Heart right ventricle (tissue), 16 donors: ENCODE measurements around the gene FANCE. TPM values are rescaled to one million over a fixed set of nuclear protein-coding genes. Genes with fewer than 3 reads are reported as not detected.

ENCODE experiments used
- ATAC-seq, 8 donors: fragments of 200-7000 bp; cut with Tn5 transposase; one replicate each; pipeline ENCODE4 v1.9.1; 2020; ENCODE audit warnings: mild to moderate bottlenecking in 8 of 8, moderate library complexity in 8 of 8, moderate number of reproducible peaks in 1 of 8
- DNase-seq, 2 donors: peaks; one replicate each; pipeline ENCODE4 v3.0.0-alpha.2; 2020
- H3K27ac ChIP-seq, 10 donors: fragments of 200-600 bp; sonication (generic) in 2 of 10; one replicate each; pipeline versions ENCODE4 v1.5.0 to v1.8.0; 2020 to 2022; ENCODE audit warnings: mild to moderate bottlenecking in 3 of 10
- H3K27me3 ChIP-seq, 7 donors: fragments of 200-600 bp; one replicate each; pipeline ENCODE4 v1.8.0; 2021 to 2022; ENCODE audit warnings: mild to moderate bottlenecking in 2 of 7
- H3K36me3 ChIP-seq, 9 donors: fragments of 200-600 bp; sonication (generic) in 1 of 9; one replicate each; pipeline versions ENCODE4 v1.5.0 to v1.8.0; 2020 to 2022; ENCODE audit warnings: mild to moderate bottlenecking in 2 of 9
- H3K4me1 ChIP-seq, 9 donors: fragments of 200-600 bp; sonication (generic) in 1 of 9; one replicate each; pipeline versions ENCODE4 v1.5.0 to v1.8.0; 2020 to 2022; ENCODE audit warnings: mild to moderate bottlenecking in 4 of 9
- H3K4me3 ChIP-seq, 10 donors: fragments of 200-600 bp; sonication (generic) in 2 of 10; one replicate each; pipeline versions ENCODE4 v1.5.0 to v1.8.0; 2020 to 2022; ENCODE audit warnings: mild to moderate bottlenecking in 7 of 10, moderate library complexity in 2 of 10
- H3K9me3 ChIP-seq, 11 donors: fragments of 200-600 bp in 10 of 11; sonication (generic) in 2 of 11; one replicate each; pipeline versions ENCODE4 v1.5.0 to v1.8.0; 2013 to 2022; ENCODE audit warnings: mild to moderate bottlenecking in 2 of 11, control low read depth in 1 of 11, moderate library complexity in 1 of 11
- WGBS, 2 donors: extraction: QIAGEN DNeasy Blood & Tissue Kit; methylation state at CpG; one replicate each; pipeline ENCODE4 v1.1.7; 2013; ENCODE audit warnings: inconsistent platforms in 1 of 2; 5-methylcytosine and 5-hydroxymethylcytosine counted together
- intact Hi-C, 10 donors: fragments of 100-400 bp; cut with DNase I; formaldehyde crosslinking; loops; one replicate each; pipeline versions ENCODE4 v1.11.1 to v1.14.2; 2022
- polyA plus RNA-seq, 2 donors: library from polyadenylated mRNA; stranded (reverse); fragments of 200-250 nt; gene quantifications; one replicate each; pipeline ENCODE4 v1.2.3, GENCODE V29; 2013
- total RNA-seq, 10 donors: library from RNA; stranded (reverse); fragmentation: NEBNext Ultra II Directional in 3 of 10; extraction: Animal tissue kit (Norgen Biotek cat#: 25700) in 3 of 10; gene quantifications; one replicate each; pipeline versions ENCODE4 v1.2.1 to v1.2.4, GENCODE V29; 2021 to 2023
- TF ChIP-seq, protein P1 (sequence below), 9 donors: fragments of 200-600 bp; sonication (generic) in 2 of 9; IDR thresholded peaks; one replicate each; pipeline versions ENCODE4 v1.5.0 to v1.8.0; 2021 to 2022; ENCODE audit warnings: antibody characterized with exemption in 9 of 9, mild to moderate bottlenecking in 5 of 9, moderate library complexity in 1 of 9
- donor health status: Arrhythmogenic right ventricular cardiomyopathy.
- donor health status: ischemic (EF 13 %, LVEDD 7.1; RV severe dilation, severe dysfunction).
- donor health status: healthy with polysubstance abuse.
- donor health status: DM: no; HTN: yes; CAD: no.
- donor health status: DM: no; HTN: no; CAD: no.
- donor health status: ischemic (EF 25% LVEDD 6.9; RV normal size, moderate dysfunction).
- donor health status: ischemic (EF 25% LVEDD 5.7; RV mildly dilated, moderate dysfunction).
- donor health status: healthy.
- donor health status: DM: yes; HTN: yes; CAD: no.
- donor health status: Ischemic cardiomyopathy.
- donor health status: ischemic (EF 35%, LVEDD 5.7; RV mildly dilated, moderate dysfunction).
- donor health status: nonischemic (EF 11% LVEDD 7.7; RV severe dilation, severe dysfunction).
- donor health status: DM: yes; HTN: yes; CAD: no.
- donor health status: PGD.
- donor health status: ischemic (EF 29% LVEDD 5.4; RV normal size, mild dysfunction).
- donor health status: nonischemic (EF 23%, LVEDD 6.1; RV moderate dilation, normal function).

FANCE gene
- total and polyA plus RNA-seq, 12 donors: 1.5 to 5.3 (median 2.9) TPM

DNA sequence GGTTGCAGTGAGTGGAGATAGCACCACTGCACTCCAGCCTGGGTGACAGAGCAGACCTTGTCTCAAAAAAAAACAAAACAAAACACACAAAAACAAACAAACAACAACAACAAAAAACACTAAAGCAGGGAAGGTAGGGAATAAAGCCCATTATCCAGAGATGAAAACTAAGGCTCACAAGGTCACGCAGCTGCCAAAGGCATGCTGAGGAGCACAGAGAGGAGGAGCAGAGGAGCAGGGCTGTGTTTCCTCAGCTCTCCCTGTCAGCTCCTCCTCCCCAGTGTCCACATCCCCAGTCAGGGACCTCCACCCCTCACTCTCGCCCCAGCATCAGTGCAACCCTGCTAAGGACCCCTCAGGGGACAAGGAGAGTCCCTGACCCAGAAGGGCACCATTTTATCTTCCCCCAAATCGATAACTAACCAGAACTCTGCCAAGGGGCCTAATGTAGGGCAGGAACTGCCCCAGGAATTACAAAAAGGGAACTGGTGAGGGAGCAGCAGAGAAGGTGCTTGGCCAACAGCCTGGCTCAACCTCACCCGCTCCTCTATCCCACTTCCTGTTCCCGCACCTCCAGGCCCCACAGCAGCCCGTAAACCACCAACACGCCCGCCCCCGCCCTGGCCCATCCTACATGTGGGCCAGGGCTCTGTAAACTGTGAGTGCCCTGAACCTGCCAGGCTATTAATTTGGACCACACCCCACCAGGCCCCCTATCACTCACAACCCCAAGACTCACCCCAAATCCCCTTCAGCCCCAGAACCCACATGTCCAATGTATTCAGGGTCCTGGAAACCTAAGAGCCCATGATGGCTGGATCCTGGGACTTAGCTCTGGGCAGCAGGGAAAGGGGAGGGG, 35.7 kb downstream of the FANCE start:
- Histone ChIP-seq H3K9me3 (no peaks in the 10 kb centered on the region), H3K27ac (peak overlapping the region in 8 of 10 donors; percentile 36 to 97 (median 78)), H3K27me3 (peaks cover 0 to 31% (median 0%) of the 10 kb centered on the region in 7 donors), H3K4me3 (no peak overlapping the region), H3K4me1 (peaks cover 27 to 83% (median 66%) of the 10 kb centered on the region in 9 donors), H3K36me3 (peaks cover 0 to 18% (median 0%) of the 10 kb centered on the region in 9 donors)
- no peak for DNase-seq
- TF ChIP-seq, protein P1, sequence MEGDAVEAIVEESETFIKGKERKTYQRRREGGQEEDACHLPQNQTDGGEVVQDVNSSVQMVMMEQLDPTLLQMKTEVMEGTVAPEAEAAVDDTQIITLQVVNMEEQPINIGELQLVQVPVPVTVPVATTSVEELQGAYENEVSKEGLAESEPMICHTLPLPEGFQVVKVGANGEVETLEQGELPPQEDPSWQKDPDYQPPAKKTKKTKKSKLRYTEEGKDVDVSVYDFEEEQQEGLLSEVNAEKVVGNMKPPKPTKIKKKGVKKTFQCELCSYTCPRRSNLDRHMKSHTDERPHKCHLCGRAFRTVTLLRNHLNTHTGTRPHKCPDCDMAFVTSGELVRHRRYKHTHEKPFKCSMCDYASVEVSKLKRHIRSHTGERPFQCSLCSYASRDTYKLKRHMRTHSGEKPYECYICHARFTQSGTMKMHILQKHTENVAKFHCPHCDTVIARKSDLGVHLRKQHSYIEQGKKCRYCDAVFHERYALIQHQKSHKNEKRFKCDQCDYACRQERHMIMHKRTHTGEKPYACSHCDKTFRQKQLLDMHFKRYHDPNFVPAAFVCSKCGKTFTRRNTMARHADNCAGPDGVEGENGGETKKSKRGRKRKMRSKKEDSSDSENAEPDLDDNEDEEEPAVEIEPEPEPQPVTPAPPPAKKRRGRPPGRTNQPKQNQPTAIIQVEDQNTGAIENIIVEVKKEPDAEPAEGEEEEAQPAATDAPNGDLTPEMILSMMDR (IDR thresholded peaks at IDR 0.05): no peak
- intact Hi-C loops: no loop called here
- ATAC-seq: no peak
- WGBS, 2 donors: 47 to 55% methylated on average over 9 of the region's 9 CpGs

DNA sequence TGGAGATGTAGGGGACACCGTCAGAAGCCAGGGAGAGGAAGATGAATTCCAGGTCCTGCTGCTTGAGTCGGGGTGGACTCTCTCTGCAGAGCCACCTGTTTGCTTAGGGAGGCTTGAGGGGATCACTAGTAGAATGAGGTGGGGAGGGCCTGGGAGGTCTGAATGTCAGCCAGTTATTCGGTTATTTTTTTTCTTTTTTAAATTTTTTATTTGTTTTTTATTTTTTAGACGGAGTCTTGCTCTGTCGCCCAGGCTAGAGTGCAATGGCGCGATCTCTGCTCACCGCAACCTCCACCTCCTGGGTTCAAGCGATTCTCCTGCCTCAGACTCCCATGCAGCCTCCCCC, 36.4 kb downstream of the FANCE start:
- TF ChIP-seq, protein P1 (IDR thresholded peaks at IDR 0.05): no peak
- H3K27me3 ChIP-seq: peaks cover 0 to 35% (median 0%) of the 10 kb centered on the region in 7 donors
- H3K27ac ChIP-seq: peak overlapping the region in 8 of 10 donors; percentile 36 to 97 (median 78)
- no peak overlapping the region for H3K4me3 ChIP-seq
- no peak for ATAC-seq
- peaks cover 0 to 14% (median 0%) of the 10 kb centered on the region in 9 donors for H3K36me3 ChIP-seq
- intact Hi-C loops: no loop called here
- WGBS, 2 donors: 71 to 80% methylated on average over 9 of the region's 9 CpGs
- no peaks in the 10 kb centered on the region for H3K9me3 ChIP-seq
- no peak for DNase-seq
- peaks cover 27 to 89% (median 72%) of the 10 kb centered on the region in 9 donors for H3K4me1 ChIP-seq

DNA sequence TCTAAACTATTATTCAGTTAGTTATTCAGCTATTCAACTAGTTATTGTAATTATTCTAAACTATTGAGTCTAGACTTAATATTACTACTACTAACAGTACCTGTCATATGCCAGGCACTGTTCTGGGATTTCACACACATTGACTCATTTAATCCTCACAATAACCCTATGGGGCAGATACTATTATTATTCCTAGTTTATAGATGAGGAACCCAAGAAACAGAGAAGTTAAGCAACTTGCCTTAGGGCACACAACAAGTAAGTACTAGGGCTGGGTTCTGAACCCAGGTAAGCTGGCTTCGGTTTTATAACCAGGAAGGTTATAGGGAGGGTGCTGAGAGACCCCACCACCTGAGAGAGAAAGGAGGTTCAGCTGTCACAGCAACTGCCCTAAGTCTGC, 36.9 kb downstream of the FANCE start:
- 79 to 94% methylated on average over 1 of the region's 1 CpG for WGBS, 2 donors
- Histone ChIP-seq H3K27ac (peak overlapping the region in 8 of 10 donors; percentile 49 to 97 (median 90)), H3K4me1 (peaks cover 28 to 95% (median 77%) of the 10 kb centered on the region in 9 donors), H3K4me3 (no peak overlapping the region), H3K27me3 (peaks cover 0 to 37% (median 0%) of the 10 kb centered on the region in 7 donors), H3K36me3 (peaks cover 0 to 8% (median 0%) of the 10 kb centered on the region in 9 donors), H3K9me3 (no peaks in the 10 kb centered on the region)
- DNase-seq (no peak), ATAC-seq (no peak)
- intact Hi-C loops: no loop called here
- TF ChIP-seq, protein P1 (IDR thresholded peaks at IDR 0.05): no peak

DNA sequence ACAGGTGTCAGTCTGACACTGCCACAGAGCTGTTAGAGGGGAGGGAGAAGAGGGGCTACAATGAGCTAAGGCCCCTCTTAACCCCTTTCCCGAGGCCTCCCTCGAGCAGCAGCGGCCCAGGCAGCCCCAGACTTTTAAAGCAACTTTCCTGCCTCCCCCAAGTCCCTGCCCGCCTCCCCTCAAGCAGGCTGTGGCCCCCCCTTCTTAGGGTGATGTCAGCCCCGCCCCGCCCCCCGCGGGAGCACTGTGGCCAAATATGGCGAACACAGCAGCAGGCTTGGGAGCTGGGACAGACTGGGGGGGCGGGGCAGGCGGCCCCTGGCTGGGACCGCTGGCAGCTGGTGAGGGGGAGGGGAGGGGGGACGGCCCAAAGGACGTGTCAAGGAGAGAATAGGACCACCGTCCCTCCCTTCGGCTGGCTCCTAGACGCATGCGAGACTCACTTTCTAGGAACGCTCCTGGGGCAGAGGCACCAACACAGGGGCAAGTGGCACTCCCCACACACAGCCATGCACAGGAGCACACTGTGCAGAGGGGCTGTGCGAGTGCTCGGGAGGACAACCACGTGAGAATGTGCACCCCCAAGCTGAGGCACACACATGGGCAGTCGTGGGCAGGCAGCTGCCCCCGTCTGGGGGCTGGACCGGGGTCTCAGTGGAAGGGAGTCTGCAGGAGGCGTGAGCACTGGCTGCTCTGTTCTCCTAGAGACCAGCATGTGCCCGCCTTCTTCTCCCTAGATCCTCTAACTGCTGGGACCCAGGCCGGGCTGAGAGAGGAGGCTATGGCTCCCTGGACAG, 38.1 kb downstream of the FANCE start:
- intact Hi-C loops: no loop called here
- TF ChIP-seq, protein P1 (IDR thresholded peaks at IDR 0.05): no peak
- Histone ChIP-seq H3K27me3 (peaks cover 0 to 46% (median 0%) of the 10 kb centered on the region in 7 donors), H3K36me3 (peaks cover 0 to 6% (median 0%) of the 10 kb centered on the region in 9 donors), H3K27ac (peak overlapping the region; percentile 21 to 97 (median 89)), H3K4me3 (peak overlapping the region in 9 of 10 donors; percentile 16 to 48 (median 35)), H3K9me3 (no peaks in the 10 kb centered on the region), H3K4me1 (peaks cover 32 to 99% (median 85%) of the 10 kb centered on the region in 9 donors)
- 6 to 15% methylated on average over 27 to 28 of the region's 28 CpGs for WGBS, 2 donors
- peak; percentile 85 to 90 for DNase-seq
- ATAC-seq: peak; percentile 64 to 85 (median 80)
